ENCODE data around the gene PIP5K1B. TPM values are rescaled to one million over a fixed set of nuclear protein-coding genes. Genes with fewer than 3 reads are reported as not detected.

PIP5K1B gene
- total and polyA plus RNA-seq, 2 of the 13 experiments (the other 11 are each of a cell fraction or from before 2014, with no cell fraction given) = 15.8 to 17.5 TPM

DNA sequence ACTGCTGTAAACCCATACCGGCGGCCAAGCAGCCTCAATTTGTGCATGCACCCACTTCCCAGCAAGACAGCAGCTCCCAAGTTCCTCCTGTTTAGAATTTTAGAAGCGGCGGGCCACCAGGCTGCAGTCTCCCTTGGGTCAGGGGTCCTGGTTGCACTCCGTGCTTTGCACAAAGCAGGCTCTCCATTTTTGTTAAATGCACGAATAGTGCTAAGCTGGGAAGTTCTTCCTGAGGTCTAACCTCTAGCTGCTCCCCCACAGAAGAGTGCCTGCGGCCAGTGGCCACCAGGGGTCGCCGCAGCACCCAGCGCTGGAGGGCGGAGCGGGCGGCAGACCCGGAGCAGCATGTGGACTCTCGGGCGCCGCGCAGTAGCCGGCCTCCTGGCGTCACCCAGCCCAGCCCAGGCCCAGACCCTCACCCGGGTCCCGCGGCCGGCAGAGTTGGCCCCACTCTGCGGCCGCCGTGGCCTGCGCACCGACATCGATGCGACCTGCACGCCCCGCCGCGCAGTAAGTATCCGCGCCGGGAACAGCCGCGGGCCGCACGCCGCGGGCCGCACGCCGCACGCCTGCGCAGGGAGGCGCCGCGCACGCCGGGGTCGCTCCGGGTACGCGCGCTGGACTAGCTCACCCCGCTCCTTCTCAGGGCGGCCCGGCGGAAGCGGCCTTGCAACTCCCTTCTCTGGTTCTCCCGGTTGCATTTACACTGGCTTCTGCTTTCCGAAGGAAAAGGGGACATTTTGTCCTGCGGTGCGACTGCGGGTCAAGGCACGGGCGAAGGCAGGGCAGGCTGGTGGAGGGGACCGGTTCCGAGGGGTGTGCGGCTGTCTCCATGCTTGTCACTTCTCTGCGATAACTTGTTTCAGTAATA lies 330.6 kb downstream of the PIP5K1B start, which contains the start of gene FXN (continued):
- TF ChIP-seq TRIM24 (CRISPR knock-in tag; IDR thresholded peaks at IDR 0.05) (no peak), REL (CRISPR knock-in tag; conservative IDR thresholded peaks at IDR 0.05) (0 out of 2 replicates have a peak, but pooled peaks have one; percentile 23), RBM39 (IDR thresholded peaks at IDR 0.05; ENCODE audit: low read depth, low read length, poor library complexity, severe bottlenecking) (peak; percentile 92), ZNF446 (CRISPR knock-in tag; IDR thresholded peaks at IDR 0.05) (no peak), ZNF337 (CRISPR knock-in tag; IDR thresholded peaks at IDR 0.05; ENCODE audit: borderline replicate concordance, low read depth) (no peak), THYN1 (CRISPR knock-in tag; IDR thresholded peaks at IDR 0.05; ENCODE audit: borderline replicate concordance, low read depth) (no peak), HIVEP1 (CRISPR knock-in tag; IDR thresholded peaks at IDR 0.05) (0 out of 2 replicates have a peak, but pooled peaks have one; percentile 3), ZNF34 (CRISPR knock-in tag; IDR thresholded peaks at IDR 0.05; ENCODE audit: borderline replicate concordance) (no peak), NPAS2 (CRISPR knock-in tag; IDR thresholded peaks at IDR 0.05; ENCODE audit: borderline replicate concordance) (no peak), ZNF773 (CRISPR knock-in tag; IDR thresholded peaks at IDR 0.05; ENCODE audit: borderline replicate concordance) (peak; percentile 67; the same call in 1 of the 2 replicates), ARNT2 (CRISPR knock-in tag; IDR thresholded peaks at IDR 0.05; ENCODE audit: low read depth) (peak; percentile 90), NFE2L1 (CRISPR knock-in tag; IDR thresholded peaks at IDR 0.05; ENCODE audit: borderline replicate concordance) (no peak), HDAC6 (IDR thresholded peaks at IDR 0.05; ENCODE audit: low read depth, low read length) (no peak), KDM2A (CRISPR knock-in tag; IDR thresholded peaks at IDR 0.05; ENCODE audit: borderline replicate concordance, low read depth) (peak; percentile 88)
- TF ChIP-seq, protein P1, sequence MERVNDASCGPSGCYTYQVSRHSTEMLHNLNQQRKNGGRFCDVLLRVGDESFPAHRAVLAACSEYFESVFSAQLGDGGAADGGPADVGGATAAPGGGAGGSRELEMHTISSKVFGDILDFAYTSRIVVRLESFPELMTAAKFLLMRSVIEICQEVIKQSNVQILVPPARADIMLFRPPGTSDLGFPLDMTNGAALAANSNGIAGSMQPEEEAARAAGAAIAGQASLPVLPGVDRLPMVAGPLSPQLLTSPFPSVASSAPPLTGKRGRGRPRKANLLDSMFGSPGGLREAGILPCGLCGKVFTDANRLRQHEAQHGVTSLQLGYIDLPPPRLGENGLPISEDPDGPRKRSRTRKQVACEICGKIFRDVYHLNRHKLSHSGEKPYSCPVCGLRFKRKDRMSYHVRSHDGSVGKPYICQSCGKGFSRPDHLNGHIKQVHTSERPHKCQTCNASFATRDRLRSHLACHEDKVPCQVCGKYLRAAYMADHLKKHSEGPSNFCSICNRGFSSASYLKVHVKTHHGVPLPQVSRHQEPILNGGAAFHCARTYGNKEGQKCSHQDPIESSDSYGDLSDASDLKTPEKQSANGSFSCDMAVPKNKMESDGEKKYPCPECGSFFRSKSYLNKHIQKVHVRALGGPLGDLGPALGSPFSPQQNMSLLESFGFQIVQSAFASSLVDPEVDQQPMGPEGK (CRISPR knock-in tag; IDR thresholded peaks at IDR 0.05) = no peak; the same call in 1 of the 2 replicates
- TF ChIP-seq, protein P2, sequence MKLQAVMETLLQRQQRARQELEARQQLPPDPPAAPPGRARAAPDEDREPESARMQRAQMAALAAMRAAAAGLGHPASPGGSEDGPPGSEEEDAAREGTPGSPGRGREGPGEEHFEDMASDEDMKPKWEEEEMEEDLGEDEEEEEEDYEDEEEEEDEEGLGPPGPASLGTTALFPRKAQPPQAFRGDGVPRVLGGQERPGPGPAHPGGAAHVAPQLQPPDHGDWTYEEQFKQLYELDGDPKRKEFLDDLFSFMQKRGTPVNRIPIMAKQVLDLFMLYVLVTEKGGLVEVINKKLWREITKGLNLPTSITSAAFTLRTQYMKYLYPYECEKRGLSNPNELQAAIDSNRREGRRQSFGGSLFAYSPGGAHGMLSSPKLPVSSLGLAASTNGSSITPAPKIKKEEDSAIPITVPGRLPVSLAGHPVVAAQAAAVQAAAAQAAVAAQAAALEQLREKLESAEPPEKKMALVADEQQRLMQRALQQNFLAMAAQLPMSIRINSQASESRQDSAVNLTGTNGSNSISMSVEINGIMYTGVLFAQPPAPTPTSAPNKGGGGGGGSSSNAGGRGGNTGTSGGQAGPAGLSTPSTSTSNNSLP (IDR thresholded peaks at IDR 0.05; ENCODE audit: low read depth, low read length) = no peak
- TF ChIP-seq, protein P3, sequence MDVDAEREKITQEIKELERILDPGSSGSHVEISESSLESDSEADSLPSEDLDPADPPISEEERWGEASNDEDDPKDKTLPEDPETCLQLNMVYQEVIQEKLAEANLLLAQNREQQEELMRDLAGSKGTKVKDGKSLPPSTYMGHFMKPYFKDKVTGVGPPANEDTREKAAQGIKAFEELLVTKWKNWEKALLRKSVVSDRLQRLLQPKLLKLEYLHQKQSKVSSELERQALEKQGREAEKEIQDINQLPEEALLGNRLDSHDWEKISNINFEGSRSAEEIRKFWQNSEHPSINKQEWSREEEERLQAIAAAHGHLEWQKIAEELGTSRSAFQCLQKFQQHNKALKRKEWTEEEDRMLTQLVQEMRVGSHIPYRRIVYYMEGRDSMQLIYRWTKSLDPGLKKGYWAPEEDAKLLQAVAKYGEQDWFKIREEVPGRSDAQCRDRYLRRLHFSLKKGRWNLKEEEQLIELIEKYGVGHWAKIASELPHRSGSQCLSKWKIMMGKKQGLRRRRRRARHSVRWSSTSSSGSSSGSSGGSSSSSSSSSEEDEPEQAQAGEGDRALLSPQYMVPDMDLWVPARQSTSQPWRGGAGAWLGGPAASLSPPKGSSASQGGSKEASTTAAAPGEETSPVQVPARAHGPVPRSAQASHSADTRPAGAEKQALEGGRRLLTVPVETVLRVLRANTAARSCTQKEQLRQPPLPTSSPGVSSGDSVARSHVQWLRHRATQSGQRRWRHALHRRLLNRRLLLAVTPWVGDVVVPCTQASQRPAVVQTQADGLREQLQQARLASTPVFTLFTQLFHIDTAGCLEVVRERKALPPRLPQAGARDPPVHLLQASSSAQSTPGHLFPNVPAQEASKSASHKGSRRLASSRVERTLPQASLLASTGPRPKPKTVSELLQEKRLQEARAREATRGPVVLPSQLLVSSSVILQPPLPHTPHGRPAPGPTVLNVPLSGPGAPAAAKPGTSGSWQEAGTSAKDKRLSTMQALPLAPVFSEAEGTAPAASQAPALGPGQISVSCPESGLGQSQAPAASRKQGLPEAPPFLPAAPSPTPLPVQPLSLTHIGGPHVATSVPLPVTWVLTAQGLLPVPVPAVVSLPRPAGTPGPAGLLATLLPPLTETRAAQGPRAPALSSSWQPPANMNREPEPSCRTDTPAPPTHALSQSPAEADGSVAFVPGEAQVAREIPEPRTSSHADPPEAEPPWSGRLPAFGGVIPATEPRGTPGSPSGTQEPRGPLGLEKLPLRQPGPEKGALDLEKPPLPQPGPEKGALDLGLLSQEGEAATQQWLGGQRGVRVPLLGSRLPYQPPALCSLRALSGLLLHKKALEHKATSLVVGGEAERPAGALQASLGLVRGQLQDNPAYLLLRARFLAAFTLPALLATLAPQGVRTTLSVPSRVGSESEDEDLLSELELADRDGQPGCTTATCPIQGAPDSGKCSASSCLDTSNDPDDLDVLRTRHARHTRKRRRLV (CRISPR knock-in tag; IDR thresholded peaks at IDR 0.05) = no peak
